SK-N-DZ (cell line): ENCODE results near the gene VPS37C.

Source experiments
- DNase-seq: peaks from one replicate; pipeline ENCODE4 v3.0.0-alpha.2; 2015; ENCODE audit warnings: low spot score

VPS37C gene

DNA sequence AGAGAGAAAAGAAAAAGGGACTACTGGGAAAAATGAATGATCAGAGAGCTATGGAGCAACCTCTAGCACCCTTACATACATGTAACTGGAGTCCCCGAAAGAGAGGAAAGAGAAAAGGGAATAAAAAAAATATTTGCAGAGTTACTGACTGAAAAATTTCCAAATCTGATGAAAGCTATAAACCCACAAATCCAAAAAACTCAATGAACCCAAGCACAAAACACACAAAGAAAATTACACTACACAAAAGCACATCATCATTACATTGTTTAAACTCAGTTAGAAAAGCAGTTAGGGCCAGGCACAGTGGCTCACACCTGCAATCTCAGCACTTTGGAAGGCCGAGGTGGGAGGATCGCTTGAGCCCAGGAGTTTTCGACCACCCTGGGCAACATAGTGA, 6.7 kb downstream of the VPS37C start:
- no peak for DNase-seq

- no peak for DNase-seq
Observed at GRCh38 chr11:61153593-61154095, 7.6 kb downstream of the VPS37C start.

- DNase-seq, result no peak
Observed at GRCh38 chr11:61152816-61153592, 8.2 kb downstream of the VPS37C start.

DNA sequence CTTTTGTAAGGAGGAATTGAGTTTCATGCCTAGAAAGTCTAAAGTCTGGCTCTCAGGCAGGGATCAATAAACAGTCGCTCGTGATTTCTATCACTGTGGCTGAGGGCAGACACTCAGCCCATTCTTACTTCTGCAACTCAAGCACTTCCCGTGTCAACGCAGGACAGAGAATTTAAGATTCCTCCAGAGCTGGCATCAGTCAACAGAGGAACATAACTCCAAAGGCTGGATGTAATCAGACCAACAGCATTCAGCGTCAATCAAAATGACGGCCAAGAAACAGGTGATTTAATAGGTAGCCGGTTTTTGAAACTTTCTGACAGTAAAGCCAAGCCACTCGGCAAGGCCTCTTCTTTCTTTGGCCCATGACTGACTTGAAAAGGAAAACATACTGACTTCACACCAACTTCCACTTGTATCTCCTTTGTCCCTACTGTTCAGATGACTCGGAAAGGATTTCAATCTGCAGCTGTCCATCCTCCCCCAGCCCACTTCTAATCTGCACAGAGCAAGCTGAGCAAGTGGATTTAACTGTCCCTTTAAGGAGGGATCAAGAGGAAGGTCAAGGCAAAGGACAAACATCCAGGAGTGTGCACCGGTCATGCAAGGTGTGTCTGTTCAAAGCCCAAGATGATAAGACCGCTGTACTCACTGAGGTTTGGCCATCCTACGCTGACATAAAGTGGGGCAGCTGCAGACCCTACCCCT, 9.5 kb downstream of the VPS37C start:
- DNase-seq, result no peak

- no peak for DNase-seq
Observed at GRCh38 chr11:61150706-61151544, 10.3 kb downstream of the VPS37C start.

- DNase-seq, result no peak
Observed at GRCh38 chr11:61149624-61150615, 11.3 kb downstream of the VPS37C start.

GRCh38 chr11:61147791-61148620, 13.2 kb downstream of the VPS37C start:
- DNase-seq, result no peak

DNA sequence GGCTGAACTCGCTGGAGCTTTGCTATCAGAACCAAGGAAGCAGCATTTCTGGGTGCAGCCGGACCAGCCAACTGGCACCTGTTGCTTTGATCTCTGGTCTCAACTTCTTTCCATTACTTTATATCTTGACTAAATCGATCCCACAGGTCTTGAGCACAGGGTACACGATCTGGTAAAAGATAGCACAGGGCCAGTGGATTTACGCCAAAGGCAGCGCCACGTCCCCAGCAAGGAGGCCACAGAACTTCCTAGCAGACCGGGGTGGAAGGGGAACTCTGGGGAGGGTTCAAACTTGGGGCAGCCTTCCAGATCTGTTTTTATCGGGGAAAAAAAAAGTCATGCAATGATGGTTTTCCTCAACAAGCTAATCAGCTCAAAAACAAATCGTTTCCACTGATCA, 14.0 kb downstream of the VPS37C start:
- no peak for DNase-seq

- DNase-seq, result no peak
Observed at GRCh38 chr11:61146416-61146815, 14.8 kb downstream of the VPS37C start.

DNA sequence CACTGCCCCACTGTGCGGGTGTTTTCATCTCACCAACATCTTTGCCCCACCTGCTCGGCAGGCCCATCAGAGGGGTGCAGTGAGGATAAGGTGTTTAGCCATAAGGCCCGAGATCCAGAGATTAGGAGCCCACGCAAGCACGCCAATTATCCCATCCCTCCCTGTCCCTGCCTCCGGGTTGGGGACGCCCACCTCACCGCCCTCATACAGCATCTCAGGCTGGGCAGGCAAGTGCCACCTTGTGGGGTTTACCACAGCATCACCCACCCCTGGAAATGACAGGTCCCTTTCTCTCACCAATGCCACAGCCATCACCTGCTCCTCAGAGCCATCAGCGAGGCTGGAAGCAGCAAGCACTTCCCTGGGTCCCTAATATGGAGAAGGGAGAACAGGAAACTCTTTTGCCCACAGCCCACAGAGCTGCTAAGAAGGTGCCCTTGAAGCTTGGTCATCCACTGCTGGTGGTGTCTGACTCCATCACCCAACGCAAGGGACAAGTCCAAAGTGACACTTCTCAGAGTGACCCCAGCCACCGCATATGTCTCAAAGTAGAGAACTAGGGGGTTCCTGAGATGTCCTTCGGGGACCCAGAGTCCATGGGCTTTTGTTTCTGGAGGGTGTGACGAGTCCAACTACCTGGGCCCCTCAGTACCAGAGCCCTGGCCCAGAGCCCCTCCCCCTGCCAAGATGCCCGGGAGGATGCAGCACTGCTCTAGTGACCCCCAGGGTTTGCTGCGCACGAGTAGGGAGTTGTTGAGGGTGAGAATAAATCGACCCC, 15.8 kb downstream of the VPS37C start:
- no peak for DNase-seq

DNA sequence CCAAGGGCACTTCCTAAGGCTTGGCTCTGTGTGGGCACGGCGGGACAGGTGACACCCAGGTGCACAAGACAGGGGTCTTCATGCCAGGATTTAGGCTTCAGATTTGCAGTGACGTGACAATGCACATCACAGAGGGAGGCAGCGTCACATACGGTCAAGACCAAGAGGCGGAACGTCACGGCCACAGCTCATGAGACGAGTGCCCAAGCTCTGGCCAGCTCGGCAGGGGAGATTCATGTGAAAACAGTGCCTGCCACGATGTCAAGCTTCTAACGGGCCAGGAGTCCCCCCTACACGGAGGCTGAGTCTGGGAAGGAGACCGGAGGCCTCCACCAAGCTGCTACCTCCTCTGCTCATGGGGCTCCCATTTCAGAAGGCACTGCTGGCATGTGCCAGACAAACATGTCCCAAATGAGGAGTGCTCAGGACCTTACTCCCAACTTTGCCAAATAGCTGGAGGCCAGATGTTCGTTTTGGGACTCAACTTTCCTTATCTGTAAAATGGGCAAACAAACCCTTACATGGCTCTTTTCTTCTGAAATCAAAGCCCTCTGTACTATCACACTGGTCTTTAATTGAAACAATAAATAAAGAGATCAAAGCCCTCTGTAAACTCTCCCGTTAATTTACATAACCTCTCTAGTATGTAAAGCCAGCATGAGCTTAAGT, 16.6 kb downstream of the VPS37C start:
- no peak for DNase-seq

- no peak for DNase-seq
Observed at GRCh38 chr11:61142424-61142823, 18.8 kb downstream of the VPS37C start.

DNA sequence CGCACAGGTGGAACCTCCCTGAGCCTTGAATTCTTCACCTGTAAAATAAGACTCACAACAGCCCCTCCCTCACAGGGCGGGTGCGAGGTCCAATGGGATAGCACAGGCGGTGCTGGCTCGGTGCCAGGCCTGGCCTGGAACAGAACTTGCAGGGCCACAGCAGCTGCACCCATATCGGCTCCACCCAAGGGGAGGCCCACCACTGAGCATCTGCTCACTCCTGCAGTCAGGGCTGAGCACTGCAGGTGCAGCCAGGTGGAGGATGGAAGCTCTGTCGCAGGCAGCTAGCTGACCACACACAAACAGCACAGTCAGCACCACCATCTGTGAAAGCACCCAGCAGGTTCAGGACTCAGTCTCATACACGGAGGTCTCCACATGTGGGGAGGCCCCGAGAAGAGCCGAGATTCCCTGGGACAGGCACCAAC, 19.6 kb downstream of the VPS37C start:
- no peak for DNase-seq

- DNase-seq, result no peak
Observed at GRCh38 chr11:61140416-61140815, 20.8 kb downstream of the VPS37C start.

GRCh38 chr11:61139387-61139786, 21.8 kb downstream of the VPS37C start:
- DNase-seq, result no peak

GRCh38 chr11:61138935-61139334, 22.3 kb downstream of the VPS37C start:
- DNase-seq, result no peak

DNA sequence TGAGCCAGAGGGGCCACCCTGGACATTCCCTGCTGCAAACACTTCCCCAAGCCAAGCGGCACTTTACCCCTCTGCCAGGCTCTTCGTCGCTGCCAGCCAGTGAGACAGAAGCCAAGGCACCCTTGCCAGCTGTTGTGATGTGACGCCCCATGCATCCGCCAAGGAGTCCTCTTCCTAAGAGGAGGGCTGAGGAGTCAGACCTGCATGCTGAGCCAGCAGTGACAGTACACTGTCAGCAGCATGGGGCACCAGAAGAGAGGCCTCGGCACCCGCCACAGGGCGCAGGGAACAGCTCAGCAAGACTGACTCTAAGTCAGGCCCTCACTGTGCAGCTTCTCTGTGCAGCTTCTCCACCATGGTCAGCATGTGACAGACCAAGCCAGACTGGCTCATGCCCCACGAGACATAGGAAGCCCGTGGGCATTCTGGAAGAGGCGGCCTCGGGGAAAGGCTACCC, 26.4 kb downstream of the VPS37C start:
- no peak for DNase-seq

GRCh38 chr11:61133956-61134662, 27.1 kb downstream of the VPS37C start:
- no peak for DNase-seq
